Stimulated activated CD4-positive, alpha-beta T cell treated with anti-CD3 and anti-CD28 coated beads, Interleukin-4, amount 100 ng/mL, for 24 hours (primary cell): ENCODE data around the gene CEP44.
"Not testable (repeated sequence)": the region's sequence is repeated elsewhere in the genome, so short reads cannot be mapped to it uniquely, and the experiment has no call there.

ENCODE experiments used
- DNase-seq: peaks from one replicate; pipeline ENCODE4 v3.0.0-alpha.2; 2020

CEP44 gene

DNA sequence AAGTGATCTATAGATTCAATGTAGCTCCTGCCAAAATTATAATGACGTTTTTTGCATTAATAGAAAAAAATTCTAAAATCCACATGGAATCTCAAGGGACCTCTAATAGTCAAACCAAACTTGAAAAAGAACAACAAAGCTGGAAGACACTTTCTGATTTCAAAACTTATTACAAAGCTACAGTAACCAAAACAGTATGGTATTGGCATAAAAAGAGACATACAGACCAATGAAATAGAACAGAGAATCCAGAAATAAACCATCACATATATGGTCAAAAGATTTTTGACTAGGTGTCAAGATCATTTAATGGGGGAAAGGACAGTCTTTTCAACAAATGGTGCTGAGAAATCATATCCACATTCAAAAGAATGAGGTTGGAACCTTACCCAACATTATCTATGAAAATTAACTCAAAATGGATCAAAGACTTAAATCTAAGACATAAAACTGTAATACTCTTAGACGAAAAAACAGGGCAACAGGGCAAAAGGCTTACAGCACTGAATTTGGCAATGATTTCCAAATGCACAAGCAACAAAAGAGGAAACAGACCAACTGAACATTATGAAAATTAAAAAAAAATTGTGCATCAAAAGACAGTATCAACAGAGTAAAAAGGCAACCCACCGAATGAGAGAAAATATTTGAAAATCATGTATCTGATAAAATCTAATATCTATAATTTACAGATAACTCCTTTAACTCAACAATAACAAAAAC lies 4.1 kb upstream of the CEP44 start:
- no peak for DNase-seq

DNA sequence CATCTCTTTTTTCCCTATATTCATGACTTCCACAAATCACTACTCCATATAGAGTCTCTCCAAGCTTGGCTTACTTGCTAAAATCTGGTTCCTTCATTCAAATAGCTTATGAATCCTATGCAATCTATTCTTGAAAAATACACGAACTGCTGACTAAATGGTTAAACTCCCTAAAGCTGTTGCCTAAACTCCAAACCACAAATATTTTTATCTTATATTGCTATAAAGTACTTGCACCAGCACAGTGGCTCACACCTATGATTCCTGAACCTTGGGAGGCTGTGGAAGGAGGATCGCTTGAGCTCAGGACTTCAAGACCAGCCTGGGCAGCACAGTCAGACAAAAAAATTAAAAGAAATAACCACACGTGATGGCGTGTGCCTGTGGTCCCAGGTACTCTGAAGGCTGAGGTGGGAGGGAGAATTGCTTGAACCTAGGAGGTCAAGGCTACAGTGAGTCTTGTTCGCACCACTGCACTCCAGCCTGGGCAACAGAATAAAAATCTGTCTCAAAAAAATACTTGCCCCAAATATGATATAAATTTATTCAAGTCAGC lies 2.5 kb upstream of the CEP44 start:
- no peak for DNase-seq

DNA sequence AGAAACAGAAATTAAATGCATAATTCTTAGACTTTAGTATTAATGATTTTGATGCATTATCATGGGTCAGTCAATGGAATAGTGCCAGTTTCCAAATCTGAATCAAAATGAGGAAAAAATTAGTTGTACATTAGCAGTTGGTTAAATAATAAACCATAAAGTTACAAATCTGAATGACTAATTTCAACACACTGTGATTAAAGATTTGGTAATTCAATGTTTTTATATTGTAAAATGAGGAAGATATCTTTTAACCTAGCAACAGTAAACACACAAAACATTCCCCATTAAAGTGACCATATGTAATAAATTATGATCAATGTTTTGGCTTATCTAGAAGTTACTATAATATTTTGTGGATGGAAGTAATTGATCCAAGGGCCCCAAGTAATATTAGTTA lies 1.8 kb upstream of the CEP44 start:
- no peak for DNase-seq

DNA sequence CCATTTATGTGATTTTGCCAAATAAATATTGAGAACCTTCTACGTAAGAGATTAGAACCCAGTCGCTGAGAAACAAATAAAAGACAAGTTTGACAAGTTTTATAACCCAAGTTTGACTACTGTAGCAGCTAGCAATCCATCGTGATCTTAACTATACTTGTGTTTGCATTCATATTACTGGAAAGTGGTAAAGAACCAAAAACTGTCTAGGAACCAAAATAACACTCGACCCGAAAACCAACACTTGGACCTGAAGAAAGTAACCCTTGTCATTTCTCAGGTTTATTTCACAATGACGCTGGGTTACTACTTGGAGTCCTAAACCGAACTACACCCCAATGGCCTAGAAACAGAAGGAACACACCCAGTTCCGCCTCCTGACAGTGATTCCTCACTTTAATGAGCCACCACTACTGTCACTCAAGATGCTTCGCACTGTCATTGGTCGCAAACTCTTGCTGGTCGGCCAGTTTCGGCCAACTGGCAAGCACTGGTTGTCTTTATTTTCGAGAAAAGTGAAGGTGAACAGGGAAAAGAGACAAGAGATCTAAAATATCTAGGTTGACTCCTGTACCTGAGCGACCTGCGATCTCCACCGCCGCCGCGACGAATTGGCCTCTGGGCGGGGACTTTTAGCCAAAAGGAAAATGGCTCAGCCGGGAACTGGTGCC lies 740 bp upstream of the CEP44 start:
- DNase-seq = peak; percentile 83

DNA sequence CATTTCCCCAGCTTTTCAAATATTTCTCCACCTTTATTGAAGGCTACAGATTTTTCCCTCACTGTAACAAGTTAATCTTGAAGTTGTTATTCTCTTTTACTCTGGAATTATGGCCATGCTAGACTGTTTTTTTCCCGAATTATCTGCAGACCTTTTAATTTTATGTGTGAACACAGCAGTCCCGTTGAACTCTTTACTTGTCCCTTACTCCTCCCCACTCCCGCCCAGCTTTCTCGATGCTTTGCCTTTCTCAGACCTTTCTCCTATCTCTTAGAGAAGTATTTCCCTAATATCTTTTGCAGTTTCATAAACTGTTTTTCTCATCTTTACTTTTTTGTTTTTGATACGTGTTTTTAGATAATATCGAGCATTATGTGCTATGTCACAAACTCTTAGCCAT lies 776 bp downstream of the CEP44 start:
- DNase-seq = no peak

DNA sequence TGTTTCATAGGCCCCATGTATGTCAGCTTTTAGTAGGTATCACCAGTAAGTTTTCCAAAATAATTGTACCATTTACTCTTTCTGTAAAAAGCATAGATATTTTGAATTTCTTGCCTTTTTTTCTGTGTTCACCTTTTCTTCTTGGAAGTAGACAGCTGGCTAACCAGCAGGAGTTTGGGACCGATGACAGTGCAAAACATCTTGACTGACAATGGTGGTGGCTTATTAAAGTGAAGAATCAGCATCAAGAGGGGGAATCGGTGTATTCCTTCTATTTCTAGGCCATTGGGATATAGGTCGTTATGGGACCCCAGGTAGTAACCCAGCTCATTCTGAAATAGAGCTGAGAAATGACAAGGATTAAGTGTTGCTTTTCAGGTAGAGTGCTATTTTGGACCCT lies 3.2 kb downstream of the CEP44 start:
- no peak for DNase-seq

DNA sequence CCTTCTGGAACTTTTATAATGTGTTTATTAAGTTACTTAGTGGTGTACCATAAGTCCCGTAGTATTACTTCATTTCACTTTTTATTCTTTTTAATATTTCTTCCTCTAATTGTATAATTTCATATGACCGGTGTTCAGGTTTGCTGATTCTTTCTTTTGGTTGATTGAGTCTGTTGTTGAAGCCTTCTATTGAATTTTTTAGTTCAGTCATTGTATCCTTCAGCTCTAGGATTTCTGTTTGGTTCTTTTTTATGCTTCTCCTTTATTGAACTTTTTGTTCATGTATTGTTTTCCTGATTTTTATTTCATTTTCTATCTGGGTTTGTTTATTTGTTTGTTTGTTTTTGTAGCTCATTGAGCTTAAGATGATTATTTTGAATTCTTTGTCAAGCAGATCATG lies 8.8 kb downstream of the CEP44 start:
- DNase-seq = no peak

DNA sequence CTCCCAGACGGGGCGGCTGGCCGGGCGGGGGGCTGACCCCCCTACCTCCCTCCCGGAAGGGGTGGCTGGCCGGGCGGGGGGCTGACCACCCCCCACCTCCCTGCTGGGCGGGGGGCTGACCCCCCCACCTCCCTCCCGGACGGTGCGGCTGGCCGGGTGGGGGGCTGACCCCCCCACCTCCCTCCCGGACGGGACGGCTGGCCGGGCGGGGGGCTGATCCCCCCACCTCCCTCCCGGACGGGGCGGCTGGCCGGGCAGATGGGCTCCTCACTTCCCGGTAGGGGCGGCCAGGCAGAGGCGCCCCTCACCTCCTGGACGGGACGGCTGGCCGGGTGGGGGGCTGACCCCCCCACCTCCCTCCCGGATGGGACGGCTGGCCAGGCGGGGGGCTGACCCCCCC lies 10.9 kb downstream of the CEP44 start:
- not testable (repeated sequence) for DNase-seq

DNA sequence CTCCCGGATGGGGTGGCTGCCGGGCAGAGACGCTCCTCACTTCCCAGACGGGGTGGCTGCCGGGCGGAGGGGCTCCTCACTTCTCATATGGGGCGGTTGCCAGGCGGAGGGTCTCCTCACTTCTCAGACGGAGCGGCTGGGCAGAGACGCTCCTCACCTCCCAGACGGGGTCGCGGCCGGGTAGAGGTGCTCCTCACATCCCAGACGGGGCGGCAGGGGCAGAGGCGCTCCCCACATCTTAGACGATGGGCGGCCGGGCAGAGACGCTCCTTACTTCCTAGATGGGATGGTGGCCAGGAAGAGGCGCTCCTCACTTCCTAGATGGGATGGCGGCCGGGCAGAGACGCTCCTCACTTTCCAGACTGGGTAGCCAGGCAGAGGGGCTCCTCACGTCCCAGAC lies 11.4 kb downstream of the CEP44 start:
- DNase-seq = not testable (repeated sequence)

DNA sequence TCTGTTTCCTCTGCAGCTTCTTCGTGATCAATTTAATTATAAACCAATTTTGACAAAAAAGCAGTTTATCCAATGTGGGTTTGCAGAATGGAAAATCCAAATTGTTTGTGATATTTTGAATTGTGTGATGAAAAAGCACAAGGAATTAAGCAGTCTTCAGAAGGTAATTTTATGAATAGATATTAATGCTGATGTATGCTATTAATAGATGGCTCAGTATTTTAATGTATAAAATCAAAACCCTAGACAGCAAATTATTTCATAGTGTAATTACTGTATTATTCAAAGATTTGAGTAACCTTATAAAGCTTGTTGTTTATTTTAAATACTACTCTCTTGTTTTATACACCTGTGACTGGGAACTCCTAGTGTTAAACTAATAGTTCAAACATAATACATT lies 20.0 kb downstream of the CEP44 start:
- DNase-seq = no peak

DNA sequence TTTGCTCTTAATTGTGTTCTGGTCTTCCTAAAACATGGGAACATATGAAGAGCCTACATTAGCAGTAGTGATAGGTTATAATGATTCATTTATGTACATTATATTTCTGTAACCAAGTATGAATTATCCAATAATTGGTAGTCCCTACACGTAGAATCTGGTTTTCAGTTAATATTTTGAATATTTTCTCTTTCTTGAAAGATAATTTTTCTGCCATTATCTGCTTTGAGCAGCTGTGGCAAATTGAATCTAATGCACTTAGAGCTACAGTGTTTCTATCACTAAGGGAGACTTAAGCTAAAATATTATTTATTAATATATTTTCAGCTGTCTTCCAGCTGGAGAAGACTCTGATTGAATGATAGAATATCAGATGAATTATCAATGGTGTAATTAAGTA lies 21.0 kb downstream of the CEP44 start:
- DNase-seq = no peak

DNA sequence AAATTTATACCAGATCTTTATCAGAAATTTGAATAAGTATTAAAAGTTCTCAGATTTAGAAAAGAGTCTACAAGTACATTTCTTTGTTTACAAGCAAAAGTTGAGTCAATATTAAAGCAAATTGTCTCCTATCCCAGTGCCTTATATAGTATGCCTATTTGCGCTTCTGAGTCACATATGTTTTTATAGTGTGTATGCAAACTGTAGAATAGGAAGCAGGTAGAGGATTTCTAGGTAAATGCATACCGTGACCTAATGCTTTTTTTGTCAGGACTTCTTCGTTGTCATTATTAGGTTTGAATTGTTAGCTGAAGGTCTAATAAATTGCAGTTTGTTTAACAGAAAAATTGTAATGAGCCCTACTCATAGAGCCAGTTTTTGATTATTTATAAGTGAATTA lies 22.2 kb downstream of the CEP44 start:
- DNase-seq = no peak

DNA sequence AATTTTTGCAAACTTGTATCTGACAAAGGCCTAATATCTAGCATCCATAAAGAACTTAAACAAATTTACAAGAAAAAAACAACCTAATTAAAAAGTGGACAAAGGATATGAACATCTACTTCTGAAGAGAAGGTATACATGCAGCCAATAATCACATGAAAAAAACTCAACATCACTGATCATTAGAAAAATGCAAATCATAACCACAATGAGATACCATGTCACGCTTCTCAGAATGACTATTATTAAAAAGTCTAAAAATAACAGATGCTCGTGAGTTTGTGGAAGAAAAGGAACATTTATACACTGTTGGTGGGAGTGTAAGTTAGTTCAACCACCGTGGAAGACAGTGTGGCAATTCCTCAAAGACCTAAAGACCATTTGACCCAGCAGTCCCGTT lies 24.0 kb downstream of the CEP44 start:
- no peak for DNase-seq

DNA sequence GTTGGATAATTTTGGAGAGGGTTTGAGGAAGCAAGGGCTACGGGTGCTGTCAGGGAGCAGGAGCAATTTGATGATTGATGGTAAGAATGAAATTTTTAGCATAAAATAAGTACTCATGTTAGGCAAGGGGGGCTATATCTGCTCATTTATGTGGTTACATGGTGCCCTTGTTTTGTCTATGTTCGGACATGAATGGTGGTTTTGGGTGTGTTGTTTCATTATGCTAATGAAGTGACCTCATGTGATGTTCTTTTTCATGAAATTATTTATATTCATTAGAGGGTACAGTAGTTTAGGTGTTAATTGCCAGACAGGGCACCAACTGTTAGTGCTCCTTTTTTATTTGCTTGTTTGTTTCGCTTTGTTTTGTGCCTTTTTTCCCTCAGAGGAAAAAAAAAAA lies 29.3 kb downstream of the CEP44 start:
- DNase-seq = no peak

DNA sequence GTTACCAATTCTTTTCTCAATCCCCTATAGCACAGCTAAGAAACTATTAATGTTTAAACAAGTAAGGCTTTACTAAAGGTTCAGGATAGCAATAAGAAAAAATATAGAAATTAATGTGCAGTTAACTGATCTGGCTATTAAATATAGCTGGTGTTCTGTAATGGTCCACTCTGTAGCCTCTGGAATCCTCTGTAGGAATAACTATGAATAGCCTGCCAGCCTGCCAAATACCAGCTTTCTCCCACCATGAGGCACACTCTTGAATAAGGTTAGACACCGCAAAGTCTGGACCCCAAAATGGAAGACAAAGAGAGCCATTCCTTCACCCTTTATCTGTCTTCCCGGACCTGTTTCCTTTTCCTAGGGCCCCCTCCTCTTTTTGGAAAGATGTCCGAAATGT lies 30.6 kb downstream of the CEP44 start:
- DNase-seq = no peak

DNA sequence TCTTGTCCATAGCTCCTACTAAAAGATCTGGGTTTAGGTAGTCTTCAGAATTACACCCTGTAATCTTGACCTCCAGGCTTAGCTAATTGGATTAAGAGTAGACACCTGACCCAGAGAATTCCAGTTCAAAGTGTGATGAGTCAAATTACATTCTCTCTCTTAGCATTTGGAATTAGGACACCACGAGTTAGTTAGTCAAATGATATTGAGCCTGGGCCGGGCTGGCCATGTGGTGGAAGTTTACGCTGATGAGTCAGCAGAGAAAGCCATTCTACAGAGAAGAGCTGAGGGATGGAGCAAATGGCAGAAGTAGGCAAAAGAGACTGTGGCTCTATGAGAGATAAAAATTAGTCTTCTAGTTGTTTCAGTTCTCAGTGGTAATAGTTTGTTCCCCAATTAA lies 31.1 kb downstream of the CEP44 start:
- no peak for DNase-seq

DNA sequence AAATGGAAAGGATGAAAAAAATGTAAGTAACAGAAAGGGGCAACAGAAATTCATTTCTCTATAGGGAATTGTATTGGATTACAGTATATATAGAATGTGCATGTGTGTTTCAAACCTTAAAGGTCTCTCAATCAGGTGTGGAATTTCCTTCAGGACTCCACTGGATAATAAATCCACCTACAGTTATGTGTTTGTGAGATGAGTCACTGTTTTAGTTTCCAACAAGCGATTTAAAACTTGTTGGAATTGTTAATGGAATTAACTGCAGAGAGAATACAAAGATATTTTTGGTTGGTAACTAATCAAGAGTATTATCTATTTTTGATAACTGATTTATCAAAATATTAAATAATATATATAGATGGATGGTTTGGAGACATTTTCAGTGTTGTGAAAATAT lies 32.8 kb downstream of the CEP44 start:
- no peak for DNase-seq

DNA sequence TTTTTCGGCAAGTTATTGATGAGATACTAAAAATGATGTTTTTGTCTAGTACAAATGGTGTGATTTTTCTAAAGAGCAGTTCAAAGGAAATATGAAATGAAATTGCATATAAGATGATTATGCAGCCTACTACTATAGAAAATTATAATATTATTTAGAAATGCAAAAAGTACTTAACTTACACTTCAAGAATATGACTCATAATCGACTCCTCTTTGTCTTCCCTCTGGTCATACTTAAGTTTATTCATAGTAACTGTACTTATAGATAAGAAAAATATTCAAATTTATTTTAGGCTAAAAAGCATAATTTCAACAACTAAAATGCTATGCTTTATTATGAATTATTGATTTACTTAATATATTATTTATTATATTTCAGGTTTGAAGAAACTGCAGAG lies 33.2 kb downstream of the CEP44 start:
- no peak for DNase-seq

DNA sequence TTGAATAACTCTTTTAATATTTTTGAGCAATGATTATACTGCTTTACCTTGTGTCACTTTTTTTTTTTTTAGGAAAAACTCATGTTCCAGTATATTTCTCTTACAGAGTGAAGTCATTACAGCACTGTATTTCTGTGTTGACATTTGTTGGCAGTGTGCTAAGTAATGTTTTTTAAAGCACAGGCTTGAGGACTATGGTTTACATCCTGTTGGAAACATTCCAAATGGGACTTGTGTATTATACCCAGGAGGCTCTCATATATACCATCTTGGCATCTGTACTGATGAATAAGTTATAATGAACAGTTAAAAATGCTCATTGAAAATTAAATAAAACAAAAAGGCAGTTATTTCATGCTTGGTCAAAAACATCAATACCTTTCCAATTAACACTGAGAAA lies 33.8 kb downstream of the CEP44 start:
- DNase-seq = no peak

DNA sequence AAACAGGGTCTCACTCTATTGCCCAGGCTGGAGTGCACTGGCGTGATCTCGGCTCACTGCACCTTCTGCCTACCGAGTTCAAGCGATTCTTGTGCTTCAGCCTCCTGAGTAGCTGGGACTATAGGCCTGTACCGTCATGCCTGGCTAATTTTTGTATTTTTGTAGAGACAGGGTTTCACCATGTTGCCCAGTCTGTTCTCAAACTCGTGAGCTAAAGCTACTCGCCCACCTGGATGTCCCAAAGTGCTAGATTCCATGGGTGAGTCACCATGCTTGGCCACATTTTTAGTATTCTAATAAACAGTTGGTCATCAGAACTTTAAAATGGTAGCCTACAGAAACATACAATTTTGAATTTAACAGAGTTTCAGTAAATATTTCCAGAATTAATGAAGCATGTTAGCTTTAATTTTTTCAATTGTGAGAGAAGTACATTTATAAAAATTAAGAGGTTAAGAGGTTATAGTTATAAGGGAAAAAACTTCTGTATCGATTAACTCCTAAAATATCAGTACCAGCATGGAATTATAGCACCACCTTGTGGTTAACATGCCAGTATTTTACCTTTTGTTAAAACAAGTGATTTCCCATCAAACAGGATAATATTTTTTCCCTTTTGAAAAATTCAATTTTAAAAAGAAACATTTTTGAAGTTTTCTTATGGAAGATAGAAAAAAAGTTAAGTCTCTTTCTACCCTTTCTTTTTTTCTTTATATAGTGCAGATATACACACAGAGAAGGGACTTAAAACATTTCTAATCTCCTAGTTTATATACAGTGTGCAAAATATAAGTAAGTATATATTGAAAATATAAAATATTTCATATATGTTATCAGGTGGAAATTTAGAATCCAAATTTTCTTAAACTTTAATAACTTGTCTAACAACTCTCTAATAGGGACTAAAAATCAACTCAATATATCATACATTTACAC lies 35.4 kb downstream of the CEP44 start:
- DNase-seq = no peak

DNA sequence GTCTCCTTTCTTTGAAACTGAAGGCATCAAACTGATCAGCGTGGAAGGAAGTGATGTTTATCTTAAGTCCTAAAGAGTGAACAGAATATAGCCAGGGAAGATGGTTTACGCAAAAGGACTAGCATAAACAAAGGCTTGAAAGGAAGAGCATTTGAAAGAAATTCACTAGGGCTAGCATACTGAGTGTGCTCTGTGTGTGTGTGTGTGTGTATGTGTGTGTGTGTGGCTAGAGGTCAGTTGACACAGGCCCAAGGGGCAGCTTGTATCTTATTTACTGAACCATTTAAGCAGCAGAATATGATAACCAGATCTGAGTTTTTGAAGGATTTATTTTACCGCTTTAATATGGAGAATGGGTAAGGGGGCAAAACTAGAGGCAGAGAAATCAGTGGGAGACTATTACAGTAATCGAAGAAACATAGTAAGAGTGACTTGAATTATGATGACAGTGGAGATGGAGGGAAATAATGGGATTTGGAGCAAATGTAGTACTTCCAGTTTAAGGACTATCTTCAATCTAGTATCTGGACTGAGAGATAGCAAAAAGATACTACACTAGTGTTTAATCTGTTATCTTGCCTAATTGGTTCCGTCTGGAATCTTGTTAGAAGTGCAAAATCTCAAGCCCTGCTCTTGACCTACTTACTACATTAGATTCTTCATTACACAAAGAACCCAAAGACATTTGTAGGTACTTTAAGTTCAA lies 36.9 kb downstream of the CEP44 start:
- DNase-seq = no peak

DNA sequence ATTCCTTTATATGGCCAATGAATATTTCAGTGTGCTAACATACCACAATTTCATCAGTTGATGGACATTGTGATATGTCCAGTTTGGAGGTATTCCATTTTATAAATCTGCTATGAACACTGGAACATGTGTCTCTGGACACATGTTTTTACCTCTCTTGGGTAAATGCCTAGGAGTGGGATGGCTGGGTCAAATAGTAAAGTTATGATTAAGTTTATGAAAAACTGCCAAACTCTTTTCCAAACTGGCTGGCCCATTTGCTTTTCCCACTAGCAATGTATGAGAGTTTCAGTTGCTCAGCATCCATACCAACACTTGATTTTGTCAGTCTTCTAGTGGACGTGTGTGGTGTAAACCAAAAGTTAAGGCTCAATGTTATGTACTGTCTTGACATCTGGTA lies 40.5 kb downstream of the CEP44 start:
- DNase-seq = no peak

DNA sequence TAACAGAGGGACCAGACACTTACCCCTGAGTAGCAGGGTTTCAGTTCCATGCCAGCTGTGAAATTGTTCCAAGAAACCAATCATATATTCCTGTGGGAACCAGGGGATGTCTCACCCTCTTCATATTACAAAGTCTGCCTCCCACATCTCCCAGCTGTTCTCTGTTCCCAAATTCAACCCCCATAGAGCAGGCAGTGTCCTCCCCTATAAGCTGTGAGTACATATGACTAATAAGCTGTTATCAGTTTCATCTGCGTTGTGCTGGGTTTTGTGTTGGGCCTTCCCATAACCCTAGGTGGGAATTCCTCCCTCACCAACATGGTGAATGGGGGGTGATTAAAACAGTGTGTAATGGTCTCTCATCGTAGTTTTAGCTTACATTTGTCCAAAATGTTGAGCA lies 41.0 kb downstream of the CEP44 start:
- no peak for DNase-seq
